ENCODE measurements around the gene TPCN2. TPM values are rescaled to one million over a fixed set of nuclear protein-coding genes. Genes with fewer than 3 reads are reported as not detected.

TPCN2 gene
- total RNA-seq, 6 donors from 2014 or later, result 12.5 to 61.8 (median 18.8) TPM

DNA sequence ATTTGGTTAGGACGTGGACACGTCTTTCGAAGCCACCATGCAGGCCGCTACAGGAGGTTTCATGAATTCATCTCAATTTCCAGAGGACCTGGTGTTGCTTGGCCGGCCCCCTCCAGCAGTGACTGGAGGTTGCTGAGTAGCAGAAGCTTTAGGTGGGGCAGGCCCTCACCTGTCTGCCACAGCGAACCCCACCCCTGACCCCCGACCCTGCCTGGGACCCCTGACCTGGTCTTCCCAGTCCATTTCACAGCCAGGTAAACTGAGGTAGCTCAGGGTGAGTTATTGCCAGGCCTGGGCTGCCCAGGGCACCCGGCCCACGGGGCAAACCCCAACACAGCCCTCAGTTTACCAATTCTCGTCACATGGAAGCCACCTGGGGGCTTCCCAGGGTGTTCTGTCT, 67.9 kb downstream of the TPCN2 start:
- no peak for ATAC-seq (ENCODE audit: low FRiP score in 2 of 2)
- H3K27me3 ChIP-seq, result no peaks in the 10 kb centered on the region
- peaks cover 0 to 4% (median 0%) of the 10 kb centered on the region in 4 donors for H3K9me3 ChIP-seq
- WGBS, 2 donors, result 87 to 94% methylated on average over 6 to 10 of the region's 10 CpGs
- no peaks in the 10 kb centered on the region for H3K36me3 ChIP-seq
- H3K4me3 ChIP-seq, result no peak overlapping the region
- TF ChIP-seq EP300 (IDR thresholded peaks at IDR 0.05), result no peak
- TF ChIP-seq CTCF (IDR thresholded peaks at IDR 0.05), result no peak
- TF ChIP-seq POLR2A (IDR thresholded peaks at IDR 0.05), result no peak
- no peak for TF ChIP-seq POLR2AphosphoS5 (IDR thresholded peaks at IDR 0.05)
- peaks cover 6 to 27% (median 11%) of the 10 kb centered on the region in 4 donors for H3K4me1 ChIP-seq
- DNase-seq, result no peak
- H3K27ac ChIP-seq, result peak overlapping the region in 1 of 4 donors; percentile 65

DNA sequence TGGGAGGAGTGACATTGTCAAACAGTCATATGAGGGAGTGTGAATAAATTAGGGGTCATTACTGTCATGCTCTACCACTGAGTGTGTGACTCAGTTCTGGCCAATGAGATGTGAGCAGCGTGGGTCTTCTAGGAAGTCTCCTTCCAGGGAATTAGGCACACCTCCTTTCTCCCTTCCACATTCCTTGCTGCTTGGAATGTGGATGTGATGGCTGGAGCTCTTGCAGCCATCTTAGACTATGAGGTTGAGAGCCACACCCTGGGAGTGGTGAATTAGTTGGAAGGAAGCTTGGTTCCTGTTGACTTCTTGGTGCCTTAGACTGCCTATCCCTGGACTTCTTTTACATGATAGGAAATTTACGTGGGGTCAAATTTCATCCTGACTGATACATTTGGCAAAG, 70.5 kb downstream of the TPCN2 start:
- no peak overlapping the region for H3K4me3 ChIP-seq
- H3K27ac ChIP-seq, result no peak overlapping the region
- 89 to 92% methylated on average over 2 of the region's 2 CpGs for WGBS, 2 donors
- DNase-seq (no peak), ATAC-seq (ENCODE audit: low FRiP score in 2 of 2) (no peak)
- no peaks in the 10 kb centered on the region for H3K36me3 ChIP-seq
- TF ChIP-seq EP300 (IDR thresholded peaks at IDR 0.05) (no peak), POLR2AphosphoS5 (IDR thresholded peaks at IDR 0.05) (no peak), CTCF (IDR thresholded peaks at IDR 0.05) (no peak), POLR2A (IDR thresholded peaks at IDR 0.05) (no peak)
- H3K4me1 ChIP-seq, result peaks cover 29 to 52% (median 34%) of the 10 kb centered on the region in 4 donors
- H3K27me3 ChIP-seq, result no peaks in the 10 kb centered on the region
- peaks cover 0 to 4% (median 0%) of the 10 kb centered on the region in 4 donors for H3K9me3 ChIP-seq

DNA sequence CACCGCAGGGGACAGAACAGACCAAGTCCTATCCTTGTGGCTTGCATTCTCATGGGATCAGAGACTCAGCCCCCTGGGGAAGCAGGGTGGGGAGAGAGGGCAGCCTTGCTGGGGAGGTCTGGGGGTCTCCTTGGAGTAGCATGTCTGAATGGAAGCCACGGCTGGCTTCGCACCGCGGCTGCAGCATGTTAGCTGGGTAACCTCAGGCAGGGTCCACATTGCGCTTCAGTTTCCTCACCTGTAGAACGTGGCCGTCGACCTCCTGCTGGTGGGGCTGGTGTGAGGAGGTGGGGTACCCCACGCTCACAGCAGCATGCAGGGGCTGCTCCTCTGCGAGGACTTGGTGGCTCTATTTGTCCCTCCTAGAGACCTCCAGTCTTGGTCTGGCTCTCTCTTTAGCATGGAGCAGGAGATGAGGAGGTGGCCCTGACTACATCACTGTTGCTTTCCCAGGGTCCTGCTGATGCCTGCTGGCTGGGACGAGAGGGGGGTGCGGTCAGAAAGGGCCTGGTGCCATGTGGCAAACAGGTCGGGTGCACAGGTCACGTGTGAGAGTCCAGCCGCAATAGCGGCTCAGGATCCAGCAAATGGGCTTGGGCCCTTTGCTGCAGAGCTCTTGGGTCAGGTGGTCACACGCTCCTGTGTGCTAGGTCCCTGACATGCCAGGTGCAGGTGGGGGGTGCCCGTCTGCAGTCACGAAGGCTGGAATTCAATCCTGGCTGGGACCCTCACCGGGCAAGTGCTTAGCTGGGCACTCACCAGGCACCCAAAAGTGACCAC, 71.6 kb downstream of the TPCN2 start:
- no peak for TF ChIP-seq POLR2A (IDR thresholded peaks at IDR 0.05)
- TF ChIP-seq CTCF (IDR thresholded peaks at IDR 0.05), result no peak
- no peak for TF ChIP-seq POLR2AphosphoS5 (IDR thresholded peaks at IDR 0.05)
- TF ChIP-seq EP300 (IDR thresholded peaks at IDR 0.05), result no peak
- H3K27me3 ChIP-seq, result no peaks in the 10 kb centered on the region
- no peak overlapping the region for H3K27ac ChIP-seq
- no peak overlapping the region for H3K4me3 ChIP-seq
- H3K4me1 ChIP-seq, result peaks cover 27 to 47% (median 32%) of the 10 kb centered on the region in 4 donors
- ATAC-seq (ENCODE audit: low FRiP score in 2 of 2) (no peak), DNase-seq (no peak)
- peaks cover 0 to 4% (median 0%) of the 10 kb centered on the region in 4 donors for H3K9me3 ChIP-seq
- no peaks in the 10 kb centered on the region for H3K36me3 ChIP-seq
- 84 to 92% methylated on average over 11 to 16 of the region's 21 CpGs for WGBS, 2 donors

- Histone ChIP-seq H3K27ac (peak overlapping the region in 1 of 4 donors; percentile 88), H3K9me3 (peaks cover 0 to 4% (median 0%) of the 10 kb centered on the region in 4 donors), H3K4me1 (peaks cover 24 to 40% (median 29%) of the 10 kb centered on the region in 4 donors), H3K4me3 (no peak overlapping the region), H3K36me3 (no peaks in the 10 kb centered on the region), H3K27me3 (no peaks in the 10 kb centered on the region)
- DNase-seq, result no peak
- WGBS, 2 donors, result 81 to 83% methylated on average over 6 to 9 of the region's 9 CpGs
- TF ChIP-seq CTCF (IDR thresholded peaks at IDR 0.05) (no peak), POLR2A (IDR thresholded peaks at IDR 0.05) (no peak), EP300 (IDR thresholded peaks at IDR 0.05) (no peak), POLR2AphosphoS5 (IDR thresholded peaks at IDR 0.05) (no peak)
- no peak for ATAC-seq (ENCODE audit: low FRiP score in 2 of 2)
Observed at GRCh38 chr11:69121021-69121420, 72.3 kb downstream of the TPCN2 start.

Measured in upper lobe of left lung (tissue), 6 donors.